T-helper 2 cell treated with Interferon-gamma antibody and Interleukin-4, amounts not matched to agents 5 μg/mL and 100 μg/mL, for 36 hours (primary cell): Measurements from ENCODE around the gene PRLH.

Source experiments
- DNase-seq: peaks from one replicate; pipeline ENCODE4 v3.0.0; 2021; ENCODE audit warnings: low spot score
- H3K27ac Mint-ChIP-seq: one replicate; pipeline ENCODE4 v1.8.0; 2021; ENCODE audit warnings: mild to moderate bottlenecking, mixed read lengths
- H3K27me3 Mint-ChIP-seq: one replicate; pipeline ENCODE4 v1.8.0; 2021; ENCODE audit warnings: low read depth, mixed read lengths
- H3K36me3 Mint-ChIP-seq: one replicate; pipeline ENCODE4 v1.8.0; 2021; ENCODE audit warnings: low read depth, mixed read lengths
- H3K4me1 Mint-ChIP-seq: one replicate; pipeline ENCODE4 v1.8.0; 2021; ENCODE audit warnings: low read depth, mixed read lengths
- H3K4me3 Mint-ChIP-seq: one replicate; pipeline ENCODE4 v1.8.0; 2022; ENCODE audit warnings: mild to moderate bottlenecking, moderate library complexity, mixed read lengths
- H3K9me3 Mint-ChIP-seq: one replicate; pipeline ENCODE4 v1.8.0; 2021; ENCODE audit warnings: mixed read lengths

The PRLH gene

DNA sequence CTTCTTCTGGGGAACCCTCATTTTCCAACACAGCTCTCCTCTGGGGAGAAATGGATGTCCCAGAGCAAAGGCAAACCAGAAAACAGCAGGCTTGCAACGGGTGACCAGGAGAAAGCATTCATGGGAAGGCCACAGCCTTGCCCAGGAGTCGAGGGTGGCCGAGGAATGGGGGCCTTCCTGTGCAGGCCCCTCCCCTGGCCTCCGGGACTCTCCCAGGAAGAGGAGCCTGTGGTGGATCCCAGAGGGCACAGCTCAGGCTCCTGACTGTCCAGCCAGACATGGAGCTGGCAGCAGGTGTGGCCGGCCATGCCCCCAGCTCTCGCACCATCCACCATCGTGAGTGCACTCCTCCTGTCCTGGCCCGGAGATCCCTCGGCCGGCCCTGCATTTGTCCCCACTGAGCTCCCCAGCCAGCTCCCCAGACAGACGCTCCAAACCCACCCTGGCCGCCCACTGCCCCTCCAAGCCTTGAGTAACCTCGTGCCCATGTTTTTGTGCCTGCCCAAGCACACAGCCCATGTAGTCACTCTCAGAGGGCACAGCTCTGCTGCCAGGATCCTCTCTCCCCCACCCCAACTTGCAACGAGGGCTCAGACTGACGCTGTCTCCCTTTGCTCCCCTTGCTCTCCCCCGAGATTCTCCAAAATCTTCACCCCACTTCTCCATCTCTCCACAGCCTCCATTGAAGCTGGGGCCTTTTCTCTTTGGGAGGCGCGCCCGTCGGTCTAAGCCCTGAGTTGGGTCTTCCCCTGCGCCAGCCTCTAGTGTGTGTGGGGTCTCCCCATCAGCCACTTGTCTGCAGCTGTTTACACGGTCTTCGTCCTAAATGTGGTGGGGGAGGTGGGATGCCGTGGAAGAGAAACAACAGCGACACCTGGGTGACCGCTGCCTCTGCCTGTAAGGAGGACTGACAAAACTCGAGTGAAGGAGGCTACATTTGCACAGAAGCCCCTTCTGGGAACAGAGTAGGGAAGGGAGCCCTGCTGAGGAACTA lies 9.8 kb downstream of the PRLH start:
- Mint-ChIP-seq H3K9me3 (no peaks in the 10 kb centered on the region), H3K27ac (no peak overlapping the region), H3K36me3 (no peaks in the 10 kb centered on the region), H3K4me1 (no peaks in the 10 kb centered on the region), H3K4me3 (no peak overlapping the region), H3K27me3 (no peaks in the 10 kb centered on the region)
- no peak for DNase-seq

DNA sequence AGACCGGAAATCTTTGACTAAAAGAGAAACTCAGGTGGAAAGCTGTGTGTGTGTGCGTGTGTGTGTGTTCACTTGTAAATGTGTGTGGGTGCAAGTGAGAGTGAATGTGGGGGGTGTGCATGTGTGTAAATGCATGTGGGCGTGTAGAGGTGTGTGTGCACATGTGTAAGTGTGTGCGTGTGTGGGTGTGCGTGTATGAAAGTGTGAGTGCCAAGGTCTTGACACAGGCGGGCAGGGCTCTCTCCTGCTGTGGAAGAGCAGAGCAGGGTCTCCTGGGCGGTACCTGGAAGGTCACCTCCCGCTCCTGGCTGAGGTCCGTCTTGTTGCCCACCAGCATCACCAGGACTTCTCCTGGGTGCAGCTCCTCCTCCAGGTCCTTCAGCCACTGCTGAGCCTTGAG lies 10.6 kb downstream of the PRLH start:
- Mint-ChIP-seq H3K36me3 (no peaks in the 10 kb centered on the region), H3K4me3 (no peak overlapping the region), H3K27ac (no peak overlapping the region), H3K27me3 (no peaks in the 10 kb centered on the region), H3K9me3 (no peaks in the 10 kb centered on the region), H3K4me1 (no peaks in the 10 kb centered on the region)
- no peak for DNase-seq

DNA sequence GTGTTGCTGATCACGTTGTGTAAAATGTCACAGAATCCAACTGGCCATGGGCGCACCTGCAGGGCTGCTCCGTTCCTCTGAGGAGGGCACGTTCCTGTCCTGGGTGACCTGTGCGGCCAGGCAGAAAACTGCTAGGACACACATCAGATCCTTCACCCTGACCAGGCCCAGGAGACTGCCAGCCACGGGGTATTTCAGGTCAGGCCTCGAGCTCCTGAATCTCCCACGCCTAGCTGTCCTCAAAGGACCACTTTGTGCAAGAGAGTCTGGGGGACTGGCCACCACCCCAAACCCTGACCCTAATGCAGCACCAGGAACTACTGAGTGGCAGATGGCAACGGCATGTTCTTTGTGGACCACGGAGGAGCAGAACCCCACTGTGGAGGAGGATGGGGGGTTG lies 11.1 kb downstream of the PRLH start:
- no peaks in the 10 kb centered on the region for H3K4me1 Mint-ChIP-seq
- H3K36me3 Mint-ChIP-seq = no peaks in the 10 kb centered on the region
- H3K27ac Mint-ChIP-seq = no peak overlapping the region
- DNase-seq = no peak
- H3K9me3 Mint-ChIP-seq = no peaks in the 10 kb centered on the region
- no peaks in the 10 kb centered on the region for H3K27me3 Mint-ChIP-seq
- H3K4me3 Mint-ChIP-seq = no peak overlapping the region

DNA sequence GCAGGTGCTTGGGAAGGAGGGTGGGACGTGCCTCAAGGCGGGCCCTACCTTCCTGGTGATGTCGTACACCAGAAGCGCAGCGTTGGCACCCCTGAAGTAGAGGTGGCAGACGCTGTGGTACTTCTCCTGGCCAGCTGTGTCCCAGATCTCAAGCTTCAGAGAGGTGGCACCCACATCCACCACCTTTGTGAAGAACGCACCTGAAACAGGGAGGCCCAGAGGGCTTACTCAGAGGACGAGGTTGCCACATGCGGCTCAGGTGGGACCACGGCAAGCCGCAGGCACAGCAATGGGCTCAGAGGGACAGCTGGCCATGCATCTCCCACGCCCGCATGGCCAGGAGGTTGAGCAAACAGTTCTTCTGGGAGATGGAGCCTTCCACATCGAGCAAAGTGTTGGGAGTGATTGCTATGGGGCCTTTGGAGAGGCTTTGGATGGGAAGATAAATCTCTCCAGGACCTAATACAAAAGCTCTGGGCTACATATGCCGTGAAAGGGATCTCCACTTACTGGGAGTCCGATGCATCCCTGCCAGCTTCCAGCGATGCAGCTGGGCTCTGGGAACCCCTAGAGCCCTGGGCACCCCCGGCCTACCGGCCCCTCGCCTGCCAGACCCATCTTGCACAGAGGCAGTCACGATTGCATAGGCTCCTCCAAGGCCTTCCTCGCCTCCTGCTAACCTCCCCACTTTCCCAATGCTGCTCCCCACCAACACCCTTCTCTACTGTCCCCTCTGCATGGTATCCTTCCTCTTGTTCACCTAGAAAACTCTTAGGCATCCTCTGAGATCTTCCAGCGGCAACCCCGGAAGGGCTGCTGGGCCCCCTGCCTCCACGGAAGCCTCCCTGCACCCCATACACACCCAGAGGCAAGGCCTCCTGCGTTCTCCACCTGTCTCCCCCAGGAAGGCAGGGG lies 11.8 kb downstream of the PRLH start:
- Mint-ChIP-seq H3K36me3 (no peaks in the 10 kb centered on the region), H3K4me1 (no peaks in the 10 kb centered on the region), H3K4me3 (no peak overlapping the region), H3K9me3 (no peaks in the 10 kb centered on the region), H3K27ac (no peak overlapping the region), H3K27me3 (no peaks in the 10 kb centered on the region)
- DNase-seq = no peak

DNA sequence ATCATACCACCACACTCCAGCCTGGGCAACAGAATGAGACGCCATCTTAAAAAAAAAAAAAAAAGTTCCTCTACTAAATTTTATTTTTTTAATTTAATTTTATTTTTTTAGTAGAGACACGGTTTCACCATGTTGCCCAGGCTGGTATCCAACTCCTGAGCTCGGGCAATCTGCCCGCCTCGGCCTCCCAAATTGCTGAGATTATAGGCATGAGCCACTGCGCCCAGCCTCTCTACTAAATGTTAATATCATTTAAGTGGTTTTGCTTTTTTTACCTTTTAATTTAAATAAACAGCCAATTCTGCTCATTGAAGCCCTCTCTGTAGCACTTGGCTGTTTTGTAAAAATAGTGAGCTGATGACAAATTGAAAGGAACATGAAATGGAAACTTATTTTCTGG lies 15.0 kb downstream of the PRLH start:
- DNase-seq = no peak
- Mint-ChIP-seq H3K27ac (no peak overlapping the region), H3K9me3 (no peaks in the 10 kb centered on the region), H3K27me3 (no peaks in the 10 kb centered on the region), H3K4me1 (no peaks in the 10 kb centered on the region), H3K36me3 (no peaks in the 10 kb centered on the region), H3K4me3 (no peak overlapping the region)

DNA sequence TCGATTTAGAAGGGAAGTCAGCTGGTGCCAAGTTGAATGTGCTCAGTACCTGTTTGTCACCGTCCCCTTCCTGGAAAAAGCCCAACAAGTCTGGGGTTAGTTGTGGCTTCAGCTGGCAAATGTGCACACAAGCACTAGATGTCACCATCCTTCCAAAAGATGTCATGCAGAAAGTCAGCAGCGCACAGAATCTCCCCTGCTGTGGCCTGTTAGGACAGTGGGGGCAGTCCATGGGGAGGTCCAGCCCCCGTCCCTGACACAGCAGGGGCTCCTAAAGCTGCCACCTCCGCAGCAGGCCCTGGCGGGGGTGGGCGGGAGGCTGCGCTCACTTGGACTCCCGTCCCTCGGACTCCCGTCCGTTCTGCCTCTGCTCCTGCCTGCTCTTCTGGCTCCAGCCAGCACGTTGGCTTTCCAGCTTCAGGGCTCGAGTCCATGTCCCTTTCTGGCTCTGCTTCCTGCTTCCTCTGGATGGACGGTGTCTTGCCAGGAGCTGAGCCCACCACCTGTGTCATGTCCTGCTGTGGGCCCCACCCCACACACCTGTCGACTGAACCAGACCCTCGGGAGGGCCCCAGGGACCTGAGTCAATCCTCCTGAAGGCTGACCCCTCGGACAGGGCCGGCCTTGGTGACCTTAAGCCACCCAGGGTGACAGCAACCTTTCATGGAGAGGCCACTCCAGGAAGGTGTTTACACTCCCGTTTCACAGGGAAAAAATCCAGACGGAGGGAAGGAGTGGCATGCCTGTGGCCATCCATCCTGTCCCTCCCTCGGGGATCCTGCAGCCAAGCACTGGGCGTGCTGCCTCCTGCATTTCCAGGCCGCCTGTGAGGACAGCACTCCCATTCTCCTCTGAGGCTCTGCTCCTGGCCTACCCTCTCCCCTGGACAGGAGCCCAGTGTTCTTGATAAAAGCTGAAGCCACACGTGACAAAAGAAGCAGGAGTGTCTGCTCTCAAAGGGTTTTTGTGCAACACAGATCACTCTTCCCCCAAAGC lies 15.7 kb downstream of the PRLH start:
- Mint-ChIP-seq H3K4me1 (no peaks in the 10 kb centered on the region), H3K27ac (no peak overlapping the region), H3K9me3 (no peaks in the 10 kb centered on the region), H3K36me3 (no peaks in the 10 kb centered on the region), H3K27me3 (peaks cover 4% of the 10 kb centered on the region), H3K4me3 (no peak overlapping the region)
- DNase-seq = peak; percentile 38

DNA sequence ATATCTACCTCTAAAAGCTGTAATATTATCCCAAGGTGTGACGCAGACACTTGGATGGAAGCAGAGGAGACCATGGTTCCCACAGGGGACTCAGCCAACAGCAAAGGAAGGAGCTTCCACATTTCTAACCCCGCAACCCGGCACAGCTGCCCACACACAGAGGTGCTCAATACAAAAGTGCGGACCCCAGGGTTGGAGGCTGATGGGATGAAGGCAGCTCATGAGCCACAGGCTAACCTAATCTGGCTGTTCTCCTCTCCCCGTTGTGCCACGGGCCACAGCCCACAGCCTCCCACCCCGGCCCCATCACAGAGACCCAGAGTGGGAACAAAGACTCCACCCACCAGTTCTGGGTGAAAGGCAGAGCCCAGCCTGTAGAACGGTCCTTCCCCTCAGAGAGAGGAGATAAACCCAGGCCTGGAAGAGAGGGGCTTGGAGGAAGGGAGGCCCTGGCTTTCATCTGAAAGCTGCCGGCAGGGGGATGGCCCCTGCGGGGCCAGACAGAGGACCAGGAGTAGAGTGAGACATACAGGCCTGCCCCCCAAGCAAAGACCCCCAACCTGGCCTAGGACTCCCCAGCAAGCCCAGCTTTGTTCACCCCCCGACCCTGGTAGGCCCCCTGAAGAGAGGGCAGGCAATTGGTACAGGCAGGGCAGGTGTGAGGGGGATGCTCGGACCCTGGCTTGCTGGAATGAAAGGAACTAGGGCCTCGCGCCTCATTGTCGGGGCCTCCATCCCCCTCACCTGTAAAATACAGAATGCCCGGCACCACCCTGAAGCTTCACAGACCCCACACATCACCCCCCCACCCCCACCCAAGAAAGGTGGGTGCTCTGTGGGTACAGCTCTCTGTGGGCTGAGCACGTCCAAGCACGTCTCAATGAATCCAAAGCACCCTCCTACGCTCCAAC lies 17.3 kb downstream of the PRLH start:
- DNase-seq = no peak
- Mint-ChIP-seq H3K4me1 (no peaks in the 10 kb centered on the region), H3K36me3 (no peaks in the 10 kb centered on the region), H3K27ac (no peak overlapping the region), H3K27me3 (peaks cover 10% of the 10 kb centered on the region), H3K9me3 (no peaks in the 10 kb centered on the region), H3K4me3 (no peak overlapping the region)

DNA sequence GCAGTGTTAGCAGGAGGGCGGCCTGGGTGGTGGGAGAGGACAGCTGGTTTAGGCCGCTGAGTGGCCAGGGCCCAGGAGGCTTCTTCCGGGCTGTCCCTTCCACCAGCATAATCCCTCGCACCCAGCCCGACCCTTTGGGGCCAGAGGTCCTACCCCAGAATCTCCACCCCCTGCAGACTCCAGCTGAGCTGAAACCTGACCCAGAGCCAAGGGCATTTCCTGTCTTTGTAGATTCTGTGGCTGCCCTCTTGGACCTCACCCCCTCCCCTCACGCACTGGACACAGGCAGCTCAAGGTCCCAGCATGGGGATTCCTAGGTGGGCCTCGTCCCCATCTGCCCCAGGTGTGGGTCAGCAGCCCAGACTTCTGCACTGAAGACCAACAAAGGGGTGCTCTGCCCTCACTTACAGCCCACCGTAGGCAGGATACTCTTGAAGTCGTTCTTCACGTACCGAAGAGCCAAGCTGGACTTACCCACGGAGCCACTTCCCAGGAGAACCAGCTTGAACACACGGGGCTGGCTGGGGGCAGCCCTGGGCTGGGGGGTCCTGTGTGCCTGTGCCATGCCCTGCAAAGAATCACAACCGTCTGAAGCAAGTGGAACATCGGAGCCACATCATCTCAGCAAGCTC lies 19.3 kb downstream of the PRLH start:
- H3K27me3 Mint-ChIP-seq = peaks cover 13% of the 10 kb centered on the region
- no peaks in the 10 kb centered on the region for H3K4me1 Mint-ChIP-seq
- H3K27ac Mint-ChIP-seq = no peak overlapping the region
- no peak for DNase-seq
- no peak overlapping the region for H3K4me3 Mint-ChIP-seq
- no peaks in the 10 kb centered on the region for H3K9me3 Mint-ChIP-seq
- H3K36me3 Mint-ChIP-seq = no peaks in the 10 kb centered on the region

DNA sequence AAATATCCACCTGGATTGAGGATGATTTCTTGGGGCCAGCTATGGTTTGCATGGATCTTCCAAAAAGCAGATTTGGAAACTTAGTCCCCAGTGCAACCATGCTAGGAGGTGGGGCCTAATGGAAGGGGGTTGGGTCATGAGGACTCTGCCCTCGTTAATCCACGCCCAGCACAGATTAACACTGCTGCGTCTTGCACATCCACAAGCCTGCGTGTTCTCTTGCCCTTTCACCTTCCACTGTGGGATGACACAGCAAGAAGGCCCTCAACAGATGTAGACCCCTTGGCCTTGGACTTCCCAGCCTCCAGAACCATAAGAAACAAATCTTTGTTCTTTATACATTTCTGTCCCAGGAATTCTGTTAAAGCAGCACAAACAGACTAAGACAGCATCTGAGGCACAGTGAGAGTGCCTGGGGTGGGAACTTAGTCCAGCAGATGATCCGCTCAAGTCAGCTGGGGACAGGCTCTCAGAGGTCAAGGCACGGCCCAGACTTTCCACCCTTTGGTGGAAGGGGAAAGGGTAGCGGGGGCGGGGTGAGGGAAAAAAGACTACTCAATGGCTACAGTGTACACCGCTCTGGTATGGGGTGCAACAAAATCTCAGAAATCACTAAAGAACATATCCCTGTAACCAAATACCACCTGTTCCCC lies 21.8 kb downstream of the PRLH start:
- Mint-ChIP-seq H3K36me3 (no peaks in the 10 kb centered on the region), H3K27me3 (peaks cover 13% of the 10 kb centered on the region), H3K27ac (no peak overlapping the region), H3K4me1 (peaks cover 8% of the 10 kb centered on the region), H3K9me3 (no peaks in the 10 kb centered on the region), H3K4me3 (no peak overlapping the region)
- DNase-seq = no peak

DNA sequence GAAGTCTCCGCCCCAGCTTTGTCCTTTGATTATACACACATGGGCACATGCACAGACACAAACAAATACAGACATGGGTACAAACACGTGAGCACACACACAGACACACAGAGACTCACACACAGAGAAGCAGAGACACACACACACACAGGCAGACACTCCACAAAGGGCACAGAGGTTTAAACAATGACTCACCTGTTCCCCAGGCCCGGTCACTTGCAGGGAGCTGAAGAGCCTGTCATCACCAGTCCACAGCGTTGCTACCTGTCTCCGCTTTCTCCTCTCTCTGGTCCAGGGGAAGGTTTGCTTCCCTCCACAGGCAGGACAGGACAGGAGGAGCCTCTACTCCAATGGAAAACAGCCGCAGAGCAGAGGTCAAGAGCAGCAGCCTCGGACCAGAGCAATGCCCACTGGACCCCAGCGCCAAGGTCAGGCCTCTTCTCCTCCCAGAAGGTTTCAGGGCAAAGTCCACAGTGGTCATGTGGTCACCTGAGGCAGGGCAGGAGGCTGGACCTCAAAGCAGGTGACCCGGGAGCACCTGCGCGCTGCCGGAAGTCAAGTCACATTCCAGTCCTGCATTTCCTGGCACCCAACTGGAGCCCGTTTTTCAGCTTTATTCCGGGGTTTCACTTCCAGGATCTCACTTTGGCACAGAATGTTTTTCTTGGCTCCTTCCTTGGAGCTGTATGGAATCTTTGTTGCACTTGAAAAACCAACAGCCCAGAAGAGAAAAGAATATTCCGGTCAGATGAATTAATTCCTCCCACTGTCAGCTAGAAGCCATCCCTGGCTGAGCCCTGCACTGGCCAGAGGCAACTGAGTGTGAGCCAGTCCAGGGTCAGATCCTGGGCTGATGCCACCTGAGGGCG lies 24.1 kb downstream of the PRLH start, which contains the start of gene RAB17:
TSS of gene RAB17 (minus strand) at position 463 of the 869 bp plus-strand sequence. CDS start 4,580 bp downstream, outside the sequence.
- no peaks in the 10 kb centered on the region for H3K36me3 Mint-ChIP-seq
- H3K27me3 Mint-ChIP-seq = peaks cover 13% of the 10 kb centered on the region
- H3K9me3 Mint-ChIP-seq = no peaks in the 10 kb centered on the region
- H3K4me1 Mint-ChIP-seq = peaks cover 8% of the 10 kb centered on the region
- no peak for DNase-seq
- H3K27ac Mint-ChIP-seq = no peak within 1 kb of the TSS
- H3K4me3 Mint-ChIP-seq = peak within 1 kb of the TSS; percentile 22
